Prostate gland (tissue), 2 donors: ENCODE measurements around the gene COG4. TPM values are rescaled to one million over a fixed set of nuclear protein-coding genes. Genes with fewer than 3 reads are reported as not detected.

Experiments
- DNase-seq: peaks from one replicate; pipeline ENCODE4 v3.0.0-alpha.2; 2019; ENCODE audit warnings: low spot score
- H3K27ac ChIP-seq, 2 donors: fragments of 200-600 bp; sonication (generic); 2 replicates each; pipeline ENCODE4 v1.5.1; 2017 to 2019
- H3K27me3 ChIP-seq: fragments of 200-600 bp; sonication (generic); replicated peaks from 2 replicates; pipeline ENCODE4 v1.5.1; 2019; ENCODE audit not compliant: insufficient read depth
- H3K36me3 ChIP-seq, 2 donors: fragments of 200-600 bp; sonication (generic); 1 replicate in 1 of 2; 2 replicates in 1 of 2; pipeline versions ENCODE4 v1.5.1 to v1.8.1; 2017 to 2019
- H3K4me1 ChIP-seq: fragments of 200-600 bp; sonication (generic); replicated peaks from 2 replicates; pipeline ENCODE4 v1.5.1; 2019
- H3K4me3 ChIP-seq, 2 donors: fragments of 200-600 bp; sonication (generic); 2 replicates each; pipeline ENCODE4 v1.5.1; 2017 to 2019
- H3K9me3 ChIP-seq: fragments of 200-600 bp; sonication (generic); 2 replicates; pipeline ENCODE4 v1.5.1; 2017
- CTCF ChIP-seq, 4 experiments: fragments of 200-600 bp in 2 of 4; fragments of 450-650 bp in 2 of 4; sonication (generic) in 2 of 4; IDR thresholded peaks; 1 replicate in 3 of 4; 2 replicates in 1 of 4; pipeline ENCODE4 v1.5.1; 2016 to 2019; ENCODE audit warnings: antibody characterized with exemption in 4 of 4, mild to moderate bottlenecking in 2 of 4, moderate library complexity in 2 of 4
- POLR2A ChIP-seq: fragments of 450-650 bp; IDR thresholded peaks from one replicate; pipeline ENCODE4 v1.6.1; 2016; ENCODE audit warnings: antibody characterized with exemption, mild to moderate bottlenecking
- POLR2AphosphoS5 ChIP-seq: sonication (generic); formaldehyde crosslinking; IDR thresholded peaks from one replicate; pipeline ENCODE4 v1.6.1; 2017; ENCODE audit warnings: antibody characterized with exemption
- WGBS: methylation state at CpG from one replicate; pipeline ENCODE4 v1.1.5; 2018; 5-methylcytosine and 5-hydroxymethylcytosine counted together
- intact Hi-C: fragments of 100-400 bp; cut with DNase I; formaldehyde crosslinking; loops from one replicate; pipeline ENCODE4 v1.14.2; 2022
- total RNA-seq, 2 donors: library from RNA; depleted of rRNA; stranded (reverse); fragments of >200 nt; gene quantifications; one replicate each; pipeline ENCODE4 v1.1.0, GENCODE V29; 2016

The COG4 gene
- total RNA-seq, 2 donors from 2014 or later, result 34.6 to 62.0 TPM

DNA sequence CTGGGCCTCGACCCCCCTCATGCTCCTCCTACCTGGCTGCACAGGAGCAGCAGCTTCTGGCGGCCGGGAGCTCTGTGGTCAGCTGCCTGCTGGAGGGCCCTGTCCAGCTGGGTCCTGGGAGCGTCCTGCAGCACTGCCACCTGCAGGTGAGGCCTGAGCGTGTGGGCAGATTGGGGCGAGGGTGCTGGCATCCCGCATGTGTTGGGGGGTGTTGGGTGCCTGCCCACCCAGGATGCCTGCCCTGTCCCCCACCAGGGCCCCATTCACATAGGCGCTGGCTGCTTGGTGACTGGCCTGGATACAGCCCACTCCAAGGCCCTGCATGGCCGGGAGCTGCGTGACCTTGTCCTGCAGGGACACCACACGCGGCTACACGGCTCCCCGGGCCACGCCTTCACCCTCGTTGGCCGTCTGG lies 52.4 kb downstream of the COG4 start:
- Histone ChIP-seq H3K9me3 (no peaks in the 10 kb centered on the region), H3K27me3 (no peaks in the 10 kb centered on the region), H3K4me1 (no peaks in the 10 kb centered on the region), H3K27ac (no peak overlapping the region), H3K4me3 (no peak overlapping the region), H3K36me3 (peaks cover 0 to 3% of the 10 kb centered on the region in 2 donors)
- DNase-seq, result no peak
- WGBS, result 60% methylated on average over 17 of the region's 17 CpGs
- no peak for TF ChIP-seq POLR2AphosphoS5
- TF ChIP-seq CTCF (IDR thresholded peaks at IDR 0.05), result peak in 3 of 4 experiments; percentile 29 to 48 (median 47)
- no peak for TF ChIP-seq POLR2A
- intact Hi-C loops, result no loop called here

GRCh38 chr16:70470141-70470926 lies 53.0 kb downstream of the COG4 start:
- intact Hi-C loops, result no loop called here
- no peak overlapping the region for H3K27ac ChIP-seq
- no peak overlapping the region for H3K4me3 ChIP-seq
- no peaks in the 10 kb centered on the region for H3K4me1 ChIP-seq
- H3K36me3 ChIP-seq, result peaks cover 0 to 3% of the 10 kb centered on the region in 2 donors
- no peak for DNase-seq
- H3K27me3 ChIP-seq, result no peaks in the 10 kb centered on the region
- H3K9me3 ChIP-seq, result no peaks in the 10 kb centered on the region
- 89% methylated on average over 10 of the region's 10 CpGs for WGBS
- TF ChIP-seq POLR2A (no peak), POLR2AphosphoS5 (no peak), CTCF (IDR thresholded peaks at IDR 0.05) (no peak)

DNA sequence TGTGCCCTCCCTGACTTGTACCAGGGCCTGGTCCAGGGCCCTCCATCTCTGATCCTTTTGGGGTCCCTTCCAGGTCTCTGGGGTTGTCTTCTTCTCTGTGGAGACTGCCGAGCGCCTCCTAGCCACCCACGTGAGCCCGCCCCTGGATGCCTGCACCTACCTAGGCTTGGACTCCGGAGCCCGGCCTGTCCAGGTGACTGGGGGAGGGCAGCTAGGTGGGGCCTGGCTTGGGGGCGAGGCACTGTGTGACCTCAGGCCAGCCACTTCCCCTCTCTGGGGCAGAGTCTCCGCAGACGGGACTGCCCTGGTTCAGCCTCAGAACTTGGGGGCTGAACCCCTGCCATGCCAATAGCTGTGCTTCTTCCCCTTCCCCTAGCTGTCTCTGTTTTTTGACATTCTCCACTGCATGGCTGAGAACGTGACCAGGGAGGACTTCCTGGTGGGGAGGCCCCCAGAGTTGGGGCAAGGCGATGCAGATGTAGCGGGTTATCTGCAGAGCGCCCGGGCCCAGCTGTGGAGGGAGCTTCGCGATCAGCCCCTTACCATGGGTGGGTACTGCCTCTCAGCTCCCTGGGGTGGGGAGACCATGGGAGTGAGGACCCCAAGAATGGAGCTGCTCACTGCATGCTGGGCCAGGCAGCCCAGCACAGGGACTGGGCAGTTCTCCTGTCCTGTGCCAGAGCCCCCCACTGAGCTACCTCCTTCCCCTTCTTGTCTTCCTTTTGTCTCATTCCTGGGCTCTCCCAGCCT lies 54.4 kb downstream of the COG4 start:
- Histone ChIP-seq H3K4me3 (no peak overlapping the region), H3K27ac (no peak overlapping the region), H3K27me3 (no peaks in the 10 kb centered on the region), H3K36me3 (peaks cover 0 to 3% of the 10 kb centered on the region in 2 donors), H3K4me1 (no peaks in the 10 kb centered on the region), H3K9me3 (no peaks in the 10 kb centered on the region)
- no peak for DNase-seq
- intact Hi-C loops, result no loop called here
- TF ChIP-seq POLR2A, result no peak
- no peak for TF ChIP-seq CTCF (IDR thresholded peaks at IDR 0.05)
- no peak for TF ChIP-seq POLR2AphosphoS5
- 95% methylated on average over 16 of the region's 16 CpGs for WGBS

GRCh38 chr16:70467608-70468007 lies 55.7 kb downstream of the COG4 start:
- DNase-seq, result no peak
- Histone ChIP-seq H3K27ac (no peak overlapping the region), H3K9me3 (no peaks in the 10 kb centered on the region), H3K27me3 (no peaks in the 10 kb centered on the region), H3K4me3 (no peak overlapping the region), H3K36me3 (no peaks in the 10 kb centered on the region), H3K4me1 (no peaks in the 10 kb centered on the region)
- intact Hi-C loops, result no loop called here
- 94% methylated on average over 8 of the region's 8 CpGs for WGBS
- no peak for TF ChIP-seq POLR2A
- no peak for TF ChIP-seq POLR2AphosphoS5
- no peak for TF ChIP-seq CTCF (IDR thresholded peaks at IDR 0.05)
